ENCODE measurements around the gene PWWP2B. TPM values are rescaled to one million over a fixed set of nuclear protein-coding genes. Genes with fewer than 3 reads are reported as not detected.
"Not testable (repeated sequence)": the region's sequence is repeated elsewhere in the genome, so short reads cannot be mapped to it uniquely, and the experiment has no call there.

The PWWP2B gene
- total RNA-seq, 1 donor from 2014 or later, result 9.1 TPM

- no peak for DNase-seq (ENCODE audit: low spot score)
Observed at GRCh38 chr10:132363376-132363775, 33.6 kb upstream of the PWWP2B start.

GRCh38 chr10:132363921-132364593 is 32.9 kb upstream of the PWWP2B start:
- no peak for DNase-seq (ENCODE audit: low spot score)

- DNase-seq (ENCODE audit: low spot score), result no peak
Observed at GRCh38 chr10:132364594-132364970, 32.4 kb upstream of the PWWP2B start.

- no peak for DNase-seq (ENCODE audit: low spot score)
Observed at GRCh38 chr10:132365102-132365501, 31.9 kb upstream of the PWWP2B start.

- DNase-seq (ENCODE audit: low spot score), result no peak
Observed at GRCh38 chr10:132366006-132366405, 31.0 kb upstream of the PWWP2B start.

- no peak for DNase-seq (ENCODE audit: low spot score)
Observed at GRCh38 chr10:132366499-132366898, 30.5 kb upstream of the PWWP2B start.

GRCh38 chr10:132368391-132368790 is 28.6 kb upstream of the PWWP2B start:
- DNase-seq (ENCODE audit: low spot score), result no peak

GRCh38 chr10:132368881-132369635 is 27.9 kb upstream of the PWWP2B start:
- no peak for DNase-seq (ENCODE audit: low spot score)

GRCh38 chr10:132369636-132370185 is 27.3 kb upstream of the PWWP2B start:
- no peak for DNase-seq (ENCODE audit: low spot score)

GRCh38 chr10:132370426-132371340 is 26.3 kb upstream of the PWWP2B start:
- DNase-seq (ENCODE audit: low spot score), result no peak

GRCh38 chr10:132371641-132372081 is 25.3 kb upstream of the PWWP2B start:
- no peak for DNase-seq (ENCODE audit: low spot score)

- DNase-seq (ENCODE audit: low spot score), result no peak
Observed at GRCh38 chr10:132372516-132373095, 24.4 kb upstream of the PWWP2B start.

GRCh38 chr10:132373241-132373955 is 23.6 kb upstream of the PWWP2B start:
- no peak for DNase-seq (ENCODE audit: low spot score)

- no peak for DNase-seq (ENCODE audit: low spot score)
Observed at GRCh38 chr10:132374176-132374575, 22.8 kb upstream of the PWWP2B start.

- no peak for DNase-seq (ENCODE audit: low spot score)
Observed at GRCh38 chr10:132374612-132375011, 22.4 kb upstream of the PWWP2B start.

- DNase-seq (ENCODE audit: low spot score), result no peak
Observed at GRCh38 chr10:132375116-132375794, 21.7 kb upstream of the PWWP2B start.

- DNase-seq (ENCODE audit: low spot score), result no peak
Observed at GRCh38 chr10:132375795-132376297, 21.2 kb upstream of the PWWP2B start.

GRCh38 chr10:132376394-132376851 is 20.6 kb upstream of the PWWP2B start:
- no peak for DNase-seq (ENCODE audit: low spot score)

- no peak for DNase-seq (ENCODE audit: low spot score)
Observed at GRCh38 chr10:132377326-132377725, 19.7 kb upstream of the PWWP2B start.

GRCh38 chr10:132379026-132379425 is 18.0 kb upstream of the PWWP2B start:
- DNase-seq (ENCODE audit: low spot score), result not testable (repeated sequence)

Data from umbilical cord (tissue), 2 donors.